B cell (primary cell): ENCODE results near the gene DTX3.

ENCODE experiments used
- CTCF ChIP-seq: fragments of 200-600 bp; IDR thresholded peaks from one replicate; pipeline ENCODE4 v1.8.0; 2022; ENCODE audit warnings: antibody characterized with exemption, mild to moderate bottlenecking
- EZH2 ChIP-seq: IDR thresholded peaks from 2 replicates; pipeline ENCODE4 v1.6.1; 2012; ENCODE audit warnings: borderline replicate concordance, low read depth, mild to moderate bottlenecking, moderate library complexity, low read length; ENCODE audit not compliant: insufficient read depth, poor library complexity, severe bottlenecking

GRCh38 chr12:57615637-57616036 lies 11.0 kb downstream of the DTX3 start:
- TF ChIP-seq CTCF (no peak), EZH2 (no peak)
